Heart left ventricle (tissue), 13 donors: Measurements from ENCODE around the gene PRRC2C.

Experiments
- POLR2A ChIP-seq, 2 donors: fragments of 450-650 bp; IDR thresholded peaks; one replicate each; pipeline ENCODE4 v1.6.1; 2017; ENCODE audit warnings: antibody characterized with exemption in 2 of 2, mild to moderate bottlenecking in 2 of 2, moderate library complexity in 2 of 2
- TF ChIP-seq, protein P1 (sequence below), 12 donors: fragments of 200-600 bp; sonication (generic) in 4 of 12; IDR thresholded peaks; one replicate each; pipeline versions ENCODE4 v1.5.0 to v1.8.0; 2018 to 2022; ENCODE audit warnings: antibody characterized with exemption in 12 of 12, mild to moderate bottlenecking in 5 of 12
- donor health status: ischemic (EF 13 %, LVEDD 7.1; RV severe dilation, severe dysfunction).
- donor health status: DM: no; HTN: yes; CAD: no.
- donor health status: DM: no; HTN: no; CAD: no.
- donor health status: ischemic (EF 25% LVEDD 6.9; RV normal size, moderate dysfunction).
- donor health status: ischemic (EF 25% LVEDD 5.7; RV mildly dilated, moderate dysfunction).
- donor health status: ischemic (EF 35%, LVEDD 5.7; RV mildly dilated, moderate dysfunction).
- donor health status: nonischemic (EF 11% LVEDD 7.7; RV severe dilation, severe dysfunction).
- donor health status: DM: yes; HTN: yes; CAD: no.
- donor health status: PGD.
- donor health status: ischemic (EF 29% LVEDD 5.4; RV normal size, mild dysfunction).
- donor health status: nonischemic (EF 23%, LVEDD 6.1; RV moderate dilation, normal function).

- TF ChIP-seq POLR2A (IDR thresholded peaks at IDR 0.05) = no peak
- TF ChIP-seq, protein P1, sequence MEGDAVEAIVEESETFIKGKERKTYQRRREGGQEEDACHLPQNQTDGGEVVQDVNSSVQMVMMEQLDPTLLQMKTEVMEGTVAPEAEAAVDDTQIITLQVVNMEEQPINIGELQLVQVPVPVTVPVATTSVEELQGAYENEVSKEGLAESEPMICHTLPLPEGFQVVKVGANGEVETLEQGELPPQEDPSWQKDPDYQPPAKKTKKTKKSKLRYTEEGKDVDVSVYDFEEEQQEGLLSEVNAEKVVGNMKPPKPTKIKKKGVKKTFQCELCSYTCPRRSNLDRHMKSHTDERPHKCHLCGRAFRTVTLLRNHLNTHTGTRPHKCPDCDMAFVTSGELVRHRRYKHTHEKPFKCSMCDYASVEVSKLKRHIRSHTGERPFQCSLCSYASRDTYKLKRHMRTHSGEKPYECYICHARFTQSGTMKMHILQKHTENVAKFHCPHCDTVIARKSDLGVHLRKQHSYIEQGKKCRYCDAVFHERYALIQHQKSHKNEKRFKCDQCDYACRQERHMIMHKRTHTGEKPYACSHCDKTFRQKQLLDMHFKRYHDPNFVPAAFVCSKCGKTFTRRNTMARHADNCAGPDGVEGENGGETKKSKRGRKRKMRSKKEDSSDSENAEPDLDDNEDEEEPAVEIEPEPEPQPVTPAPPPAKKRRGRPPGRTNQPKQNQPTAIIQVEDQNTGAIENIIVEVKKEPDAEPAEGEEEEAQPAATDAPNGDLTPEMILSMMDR (IDR thresholded peaks at IDR 0.05) = no peak
Measured at GRCh38 chr1:171488190-171488929, 3.0 kb downstream of the PRRC2C start.
